ENCODE measurements around the gene GSPT1.

Gene GSPT1

GRCh38 chr16:11871193-11871592 is 44.6 kb downstream of the GSPT1 start:
- no peaks in the 10 kb centered on the region for H3K27me3 ChIP-seq (ENCODE audit: insufficient read depth, low read depth, severe bottlenecking)
- H3K27ac ChIP-seq = peak overlapping the region; percentile 46
- TF ChIP-seq CTCF (IDR thresholded peaks at IDR 0.05; ENCODE audit: low read depth, low read length) = 0 out of 2 replicates have a peak, but pooled peaks have one; percentile 5
- no peaks in the 10 kb centered on the region for H3K9me3 ChIP-seq (ENCODE audit: severe bottlenecking)
- peak; percentile 81 for DNase-seq
- peaks cover 48% of the 10 kb centered on the region for H3K36me3 ChIP-seq
- no peak overlapping the region for H3K4me3 ChIP-seq (ENCODE audit: low read depth, low read length)

DNA sequence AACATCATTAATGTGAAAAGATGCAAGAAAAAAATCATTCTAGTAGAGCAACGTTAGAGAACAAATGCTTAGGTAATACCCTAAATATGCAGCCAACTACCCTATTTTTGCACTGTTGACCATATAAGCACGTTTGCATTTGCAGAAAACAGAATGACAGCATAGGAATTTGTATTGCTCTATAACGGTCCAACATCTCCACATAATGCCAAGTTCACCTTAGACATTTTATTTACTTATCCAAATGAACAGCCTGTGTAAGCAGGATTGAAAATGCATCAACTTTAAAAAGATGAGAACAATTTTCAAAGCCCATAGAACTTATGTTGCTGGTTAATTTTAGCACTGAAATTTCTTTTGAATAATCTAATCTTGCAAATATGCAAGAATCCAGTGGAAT is 45.4 kb downstream of the GSPT1 start:
- Histone ChIP-seq H3K27me3 (ENCODE audit: insufficient read depth, low read depth, severe bottlenecking) (no peaks in the 10 kb centered on the region), H3K4me3 (ENCODE audit: low read depth, low read length) (no peak overlapping the region), H3K9me3 (ENCODE audit: severe bottlenecking) (no peaks in the 10 kb centered on the region), H3K36me3 (peaks cover 40% of the 10 kb centered on the region), H3K27ac (no peak overlapping the region)
- no peak for DNase-seq
- TF ChIP-seq CTCF (IDR thresholded peaks at IDR 0.05; ENCODE audit: low read depth, low read length) = no peak

GRCh38 chr16:11869353-11870228 is 46.2 kb downstream of the GSPT1 start:
- no peak overlapping the region for H3K27ac ChIP-seq

GRCh38 chr16:11868412-11868980 is 47.3 kb downstream of the GSPT1 start:
- no peak for TF ChIP-seq CTCF (IDR thresholded peaks at IDR 0.05; ENCODE audit: low read depth, low read length)
- Histone ChIP-seq H3K27ac (no peak overlapping the region), H3K36me3 (peaks cover 24% of the 10 kb centered on the region), H3K27me3 (ENCODE audit: insufficient read depth, low read depth, severe bottlenecking) (no peaks in the 10 kb centered on the region), H3K9me3 (ENCODE audit: severe bottlenecking) (no peaks in the 10 kb centered on the region), H3K4me3 (ENCODE audit: low read depth, low read length) (no peak overlapping the region)
- no peak for DNase-seq

More at GRCh38 chr16:11869353-11870228, 46.2 kb downstream of the GSPT1 start:
- Histone ChIP-seq H3K4me3 (ENCODE audit: low read depth, low read length) (no peak overlapping the region), H3K27me3 (ENCODE audit: insufficient read depth, low read depth, severe bottlenecking) (no peaks in the 10 kb centered on the region), H3K9me3 (ENCODE audit: severe bottlenecking) (no peaks in the 10 kb centered on the region), H3K36me3 (peaks cover 32% of the 10 kb centered on the region)
- TF ChIP-seq CTCF (IDR thresholded peaks at IDR 0.05; ENCODE audit: low read depth, low read length) = no peak
- no peak for DNase-seq

GRCh38 chr16:11862489-11862888 is 53.3 kb downstream of the GSPT1 start:
- no peak for DNase-seq
- Histone ChIP-seq H3K27ac (no peak overlapping the region), H3K4me3 (ENCODE audit: low read depth, low read length) (no peak overlapping the region), H3K36me3 (peaks cover 3% of the 10 kb centered on the region; the same call in 1 of the 2 replicates), H3K9me3 (ENCODE audit: severe bottlenecking) (no peaks in the 10 kb centered on the region), H3K27me3 (ENCODE audit: insufficient read depth, low read depth, severe bottlenecking) (no peaks in the 10 kb centered on the region)
- TF ChIP-seq CTCF (IDR thresholded peaks at IDR 0.05; ENCODE audit: low read depth, low read length) = no peak

Measured in WERI-Rb-1 (cell line).